MM.1S (cell line): ENCODE measurements around the gene ZNF648.

Experiments
- DNase-seq: peaks from one replicate; pipeline ENCODE4 v3.0.0-alpha.2; 2015
- H2AFZ ChIP-seq: fragments of 300-600 bp; sonication (generic); 2 replicates; pipeline ENCODE4 v1.6.0; 2016; ENCODE audit warnings: antibody characterized with exemption, low read length
- H3F3A ChIP-seq: fragments of 300-600 bp; sonication (generic); 2 replicates; pipeline ENCODE4 v1.6.1; 2016; ENCODE audit warnings: mild to moderate bottlenecking, antibody characterized with exemption, low read length, moderate library complexity, mixed read lengths; ENCODE audit not compliant: insufficient read depth
- H3K27ac ChIP-seq: fragments of 300-600 bp; sonication (generic); 2 replicates; pipeline ENCODE4 v1.5.1; 2016; ENCODE audit warnings: mild to moderate bottlenecking, low read length
- H3K27me3 ChIP-seq: fragments of 300-600 bp; sonication (generic); replicated peaks from 2 replicates; pipeline ENCODE4 v1.6.0; 2016; ENCODE audit warnings: low read length; ENCODE audit not compliant: insufficient read depth
- H3K36me3 ChIP-seq: fragments of 300-600 bp; sonication (generic); replicated peaks from 2 replicates; pipeline ENCODE4 v1.6.1; 2016; ENCODE audit warnings: mild to moderate bottlenecking, low read length, mixed read lengths; ENCODE audit not compliant: insufficient read depth
- H3K4me1 ChIP-seq: fragments of 300-600 bp; sonication (generic); 2 replicates; pipeline ENCODE4 v1.6.1; 2016; ENCODE audit warnings: low read length, mixed read lengths
- H3K4me2 ChIP-seq: fragments of 300-600 bp; sonication (generic); 2 replicates; pipeline ENCODE4 v1.6.0; 2016; ENCODE audit warnings: low read depth, low read length
- H3K4me3 ChIP-seq: fragments of 300-600 bp; sonication (generic); 2 replicates; pipeline ENCODE4 v1.5.1; 2016; ENCODE audit warnings: low read length, mixed read lengths
- H3K79me2 ChIP-seq: fragments of 300-600 bp; sonication (generic); 2 replicates; pipeline ENCODE4 v1.6.1; 2016; ENCODE audit warnings: mixed run types, low read length, mixed read lengths
- H3K9ac ChIP-seq: fragments of 300-600 bp; sonication (generic); 2 replicates; pipeline ENCODE4 v1.6.1; 2016; ENCODE audit warnings: low read length, mixed read lengths
- H3K9me2 ChIP-seq: fragments of 300-600 bp; sonication (generic); replicated peaks from 2 replicates; pipeline ENCODE4 v1.6.1; 2016; ENCODE audit warnings: mild to moderate bottlenecking, low read length, mixed read lengths; ENCODE audit not compliant: insufficient read depth
- H3K9me3 ChIP-seq: fragments of 300-600 bp; sonication (generic); replicated peaks from 2 replicates; pipeline ENCODE4 v1.6.1; 2016; ENCODE audit warnings: mild to moderate bottlenecking, low read length, mixed read lengths; ENCODE audit not compliant: insufficient read depth
- H4K20me1 ChIP-seq: fragments of 300-600 bp; sonication (generic); 2 replicates; pipeline ENCODE4 v1.6.1; 2016; ENCODE audit warnings: mild to moderate bottlenecking, low read length, moderate library complexity, mixed read lengths; ENCODE audit not compliant: insufficient read depth
- CTCF ChIP-seq: fragments of 300-600 bp; sonication (generic); IDR thresholded peaks from 2 replicates; pipeline ENCODE4 v1.5.1; 2016; ENCODE audit warnings: antibody characterized with exemption, low read length, mixed read lengths
- EZH2 ChIP-seq: fragments of 300-600 bp; sonication (generic); optimal IDR thresholded peaks from 2 replicates; pipeline ENCODE3; 2017; ENCODE audit warnings: low read depth, mild to moderate bottlenecking, antibody characterized with exemption, low read length, mixed read lengths
- EZH2phosphoT487 ChIP-seq: fragments of 300-600 bp; sonication (generic); IDR thresholded peaks from 2 replicates; pipeline ENCODE4 v1.6.1; 2018; ENCODE audit warnings: antibody characterized with exemption, low read length

Gene ZNF648

GRCh38 chr1:182087304-182087703 is 25.8 kb upstream of the ZNF648 start:
- no peak for TF ChIP-seq EZH2phosphoT487
- TF ChIP-seq EZH2: no peak
- no peak for TF ChIP-seq CTCF
- Histone ChIP-seq H3K4me2 (no peak overlapping the region), H3K4me3 (no peak overlapping the region), H3K4me1 (peaks cover 4% of the 10 kb centered on the region), H3K9me2 (no peaks in the 10 kb centered on the region), H3K27me3 (no peaks in the 10 kb centered on the region), H3F3A (no peaks in the 10 kb centered on the region), H3K27ac (no peak overlapping the region), H3K79me2 (no peaks in the 10 kb centered on the region), H3K9ac (no peak overlapping the region), H3K9me3 (no peaks in the 10 kb centered on the region), H4K20me1 (no peaks in the 10 kb centered on the region), H2AFZ (no peak overlapping the region), H3K36me3 (no peaks in the 10 kb centered on the region)
- no peak for DNase-seq

- Histone ChIP-seq H3K9me2 (no peaks in the 10 kb centered on the region), H4K20me1 (no peaks in the 10 kb centered on the region), H3K4me3 (no peak overlapping the region), H3K4me2 (no peak overlapping the region), H3F3A (no peaks in the 10 kb centered on the region), H3K9me3 (no peaks in the 10 kb centered on the region), H3K36me3 (no peaks in the 10 kb centered on the region), H3K27ac (no peak overlapping the region), H3K79me2 (no peaks in the 10 kb centered on the region), H3K9ac (no peak overlapping the region), H3K4me1 (peaks cover 4% of the 10 kb centered on the region), H2AFZ (no peak overlapping the region), H3K27me3 (no peaks in the 10 kb centered on the region)
- no peak for DNase-seq
- TF ChIP-seq EZH2phosphoT487 (no peak), EZH2 (no peak), CTCF (no peak)
These were observed 25.1 kb upstream of the ZNF648 start for GRCh38 chr1:182086620-182087019.

- Histone ChIP-seq H3K9ac (no peak overlapping the region), H3K36me3 (no peaks in the 10 kb centered on the region), H3K9me2 (no peaks in the 10 kb centered on the region), H3K27me3 (no peaks in the 10 kb centered on the region), H3K4me1 (peaks cover 4% of the 10 kb centered on the region), H4K20me1 (no peaks in the 10 kb centered on the region), H3K79me2 (no peaks in the 10 kb centered on the region), H3K4me2 (no peak overlapping the region), H3K4me3 (no peak overlapping the region), H2AFZ (no peak overlapping the region), H3F3A (no peaks in the 10 kb centered on the region), H3K27ac (no peak overlapping the region), H3K9me3 (no peaks in the 10 kb centered on the region)
- no peak for DNase-seq
- no peak for TF ChIP-seq CTCF
- TF ChIP-seq EZH2: no peak
- no peak for TF ChIP-seq EZH2phosphoT487
These were observed 24.6 kb upstream of the ZNF648 start for GRCh38 chr1:182086136-182086535.
